ENCODE measurements around the gene PEX13.

Gene PEX13

DNA sequence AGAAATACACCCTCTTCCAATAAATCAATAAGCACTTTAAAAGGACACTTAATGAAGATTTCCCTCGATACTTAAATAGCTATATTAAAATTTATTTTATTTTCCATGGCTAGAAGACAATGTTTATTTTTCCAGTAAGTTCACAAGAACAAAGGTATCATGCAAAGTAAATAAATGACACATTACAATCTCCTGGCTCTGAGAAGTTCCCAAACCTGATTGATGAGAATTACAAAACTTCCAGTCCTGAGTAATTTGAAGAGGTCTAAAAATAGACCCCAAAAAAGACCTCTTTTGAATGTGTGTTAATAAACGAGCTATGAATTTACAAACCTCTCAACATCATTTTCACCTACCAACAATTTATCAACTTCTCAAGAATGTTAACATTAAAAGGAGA lies 1.5 kb upstream of the PEX13 start:
- TF ChIP-seq CREB1 (IDR thresholded peaks at IDR 0.05; ENCODE audit: low read depth) (no peak), TEAD4 (IDR thresholded peaks at IDR 0.05) (no peak), ZBTB7A (IDR thresholded peaks at IDR 0.05; ENCODE audit: low read depth) (no peak), NFIC (IDR thresholded peaks at IDR 0.05) (peak; percentile 58; the same call in 1 of the 2 replicates), CEBPB (IDR thresholded peaks at IDR 0.05) (0 out of 2 replicates have a peak, but pooled peaks have one; percentile 23)
- TF ChIP-seq, protein P1, sequence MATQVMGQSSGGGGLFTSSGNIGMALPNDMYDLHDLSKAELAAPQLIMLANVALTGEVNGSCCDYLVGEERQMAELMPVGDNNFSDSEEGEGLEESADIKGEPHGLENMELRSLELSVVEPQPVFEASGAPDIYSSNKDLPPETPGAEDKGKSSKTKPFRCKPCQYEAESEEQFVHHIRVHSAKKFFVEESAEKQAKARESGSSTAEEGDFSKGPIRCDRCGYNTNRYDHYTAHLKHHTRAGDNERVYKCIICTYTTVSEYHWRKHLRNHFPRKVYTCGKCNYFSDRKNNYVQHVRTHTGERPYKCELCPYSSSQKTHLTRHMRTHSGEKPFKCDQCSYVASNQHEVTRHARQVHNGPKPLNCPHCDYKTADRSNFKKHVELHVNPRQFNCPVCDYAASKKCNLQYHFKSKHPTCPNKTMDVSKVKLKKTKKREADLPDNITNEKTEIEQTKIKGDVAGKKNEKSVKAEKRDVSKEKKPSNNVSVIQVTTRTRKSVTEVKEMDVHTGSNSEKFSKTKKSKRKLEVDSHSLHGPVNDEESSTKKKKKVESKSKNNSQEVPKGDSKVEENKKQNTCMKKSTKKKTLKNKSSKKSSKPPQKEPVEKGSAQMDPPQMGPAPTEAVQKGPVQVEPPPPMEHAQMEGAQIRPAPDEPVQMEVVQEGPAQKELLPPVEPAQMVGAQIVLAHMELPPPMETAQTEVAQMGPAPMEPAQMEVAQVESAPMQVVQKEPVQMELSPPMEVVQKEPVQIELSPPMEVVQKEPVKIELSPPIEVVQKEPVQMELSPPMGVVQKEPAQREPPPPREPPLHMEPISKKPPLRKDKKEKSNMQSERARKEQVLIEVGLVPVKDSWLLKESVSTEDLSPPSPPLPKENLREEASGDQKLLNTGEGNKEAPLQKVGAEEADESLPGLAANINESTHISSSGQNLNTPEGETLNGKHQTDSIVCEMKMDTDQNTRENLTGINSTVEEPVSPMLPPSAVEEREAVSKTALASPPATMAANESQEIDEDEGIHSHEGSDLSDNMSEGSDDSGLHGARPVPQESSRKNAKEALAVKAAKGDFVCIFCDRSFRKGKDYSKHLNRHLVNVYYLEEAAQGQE (IDR thresholded peaks at IDR 0.05; ENCODE audit: low read depth) = no peak

DNA sequence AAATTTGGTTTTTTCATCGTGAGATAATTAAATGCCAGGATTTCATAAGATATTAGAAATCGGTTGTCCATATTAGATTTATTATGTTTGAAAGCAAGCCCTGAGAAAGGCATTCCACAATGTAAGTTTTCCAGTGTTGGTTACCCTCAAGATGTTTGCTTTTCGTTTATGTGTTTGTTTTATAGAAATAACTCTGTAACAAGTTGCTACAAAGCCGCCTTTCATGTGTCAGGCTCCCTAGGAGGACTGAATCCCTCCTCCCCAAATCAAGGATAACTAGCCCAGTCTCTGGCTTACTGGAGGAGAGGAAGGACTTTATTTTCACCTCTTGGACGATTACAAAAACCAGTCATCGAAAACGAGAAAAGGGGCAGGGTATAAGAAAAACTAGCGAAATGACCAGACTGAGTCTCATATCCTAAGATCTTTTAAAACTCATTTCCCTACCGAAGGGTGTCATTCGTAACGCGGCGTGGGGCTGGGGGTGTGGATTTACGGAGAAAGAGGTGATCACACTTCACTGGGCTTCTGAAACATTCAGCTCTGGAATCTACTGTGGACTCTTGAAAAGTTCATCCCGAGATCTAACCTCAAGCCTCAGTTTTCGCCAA lies 1.0 kb upstream of the PEX13 start:
- TF ChIP-seq EP300 (IDR thresholded peaks at IDR 0.05; ENCODE audit: borderline replicate concordance) (no peak), TCF12 (IDR thresholded peaks at IDR 0.05; ENCODE audit: low read depth) (no peak), CREB1 (IDR thresholded peaks at IDR 0.05; ENCODE audit: low read depth) (no peak), NFIC (IDR thresholded peaks at IDR 0.05) (no peak), TEAD4 (IDR thresholded peaks at IDR 0.05) (no peak), ZBTB7A (IDR thresholded peaks at IDR 0.05; ENCODE audit: low read depth) (no peak), FOXM1 (IDR thresholded peaks at IDR 0.05; ENCODE audit: borderline replicate concordance, low read depth) (no peak; the same call in 1 of the 2 replicates), YY1 (IDR thresholded peaks at IDR 0.05; ENCODE audit: low read depth) (no peak), EGR1 (IDR thresholded peaks at IDR 0.05) (no peak), TAF1 (IDR thresholded peaks at IDR 0.05; ENCODE audit: low read depth) (no peak)
- TF ChIP-seq, protein P2, sequence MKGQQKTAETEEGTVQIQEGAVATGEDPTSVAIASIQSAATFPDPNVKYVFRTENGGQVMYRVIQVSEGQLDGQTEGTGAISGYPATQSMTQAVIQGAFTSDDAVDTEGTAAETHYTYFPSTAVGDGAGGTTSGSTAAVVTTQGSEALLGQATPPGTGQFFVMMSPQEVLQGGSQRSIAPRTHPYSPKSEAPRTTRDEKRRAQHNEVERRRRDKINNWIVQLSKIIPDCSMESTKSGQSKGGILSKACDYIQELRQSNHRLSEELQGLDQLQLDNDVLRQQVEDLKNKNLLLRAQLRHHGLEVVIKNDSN (IDR thresholded peaks at IDR 0.05) = no peak
- TF ChIP-seq, protein P3, sequence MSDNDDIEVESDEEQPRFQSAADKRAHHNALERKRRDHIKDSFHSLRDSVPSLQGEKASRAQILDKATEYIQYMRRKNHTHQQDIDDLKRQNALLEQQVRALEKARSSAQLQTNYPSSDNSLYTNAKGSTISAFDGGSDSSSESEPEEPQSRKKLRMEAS (IDR thresholded peaks at IDR 0.05) = no peak
- TF ChIP-seq, protein P1 (IDR thresholded peaks at IDR 0.05; ENCODE audit: low read depth) = no peak

DNA sequence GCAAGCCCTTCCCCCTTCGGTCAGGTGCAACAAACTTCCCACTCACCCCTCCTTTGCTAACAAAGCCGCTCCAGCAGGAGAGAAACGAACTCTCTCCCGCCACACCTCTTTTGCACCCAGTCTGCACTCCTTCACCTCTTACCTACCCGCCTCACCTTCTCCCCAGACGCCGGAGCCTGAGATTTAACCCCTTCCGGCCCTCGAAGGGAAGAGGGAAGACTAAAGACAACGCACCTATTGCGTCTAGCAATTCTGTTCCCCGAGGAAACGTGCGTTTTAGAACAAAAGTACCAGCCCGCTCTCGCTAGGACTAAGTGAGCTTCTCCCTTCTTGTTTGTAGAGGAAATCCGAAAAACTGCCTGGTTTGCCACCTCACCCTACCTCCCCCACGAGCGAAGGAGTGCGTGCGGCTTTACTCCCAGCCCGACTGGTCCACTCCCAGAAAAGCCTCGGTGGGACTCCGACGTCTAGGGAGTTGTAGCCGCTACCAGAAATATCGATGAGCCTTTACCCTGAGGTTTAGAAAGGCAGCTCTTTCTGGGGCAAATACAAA lies 441 bp upstream of the PEX13 start:
- TF ChIP-seq TCF12 (IDR thresholded peaks at IDR 0.05; ENCODE audit: low read depth) = peak; percentile 50; the same call in 1 of the 2 replicates
- peak; percentile 44; the same call in 1 of the 2 replicates for TF ChIP-seq TEAD4 (IDR thresholded peaks at IDR 0.05)
- TF ChIP-seq CREB1 (IDR thresholded peaks at IDR 0.05; ENCODE audit: low read depth) = no peak
- TF ChIP-seq, protein P3 (IDR thresholded peaks at IDR 0.05) = peak; percentile 80
- TF ChIP-seq, protein P1 (IDR thresholded peaks at IDR 0.05; ENCODE audit: low read depth) = no peak
- TF ChIP-seq, protein P2 (IDR thresholded peaks at IDR 0.05) = peak; percentile 46; the same call in 1 of the 2 replicates
- peak; percentile 59; the same call in 1 of the 2 replicates for TF ChIP-seq TAF1 (IDR thresholded peaks at IDR 0.05; ENCODE audit: low read depth)
- TF ChIP-seq YY1 (IDR thresholded peaks at IDR 0.05; ENCODE audit: low read depth) = no peak
- TF ChIP-seq FOXM1 (IDR thresholded peaks at IDR 0.05; ENCODE audit: borderline replicate concordance, low read depth) = no peak; the same call in 1 of the 2 replicates
- peak; percentile 62; the same call in 1 of the 2 replicates for TF ChIP-seq NFIC (IDR thresholded peaks at IDR 0.05)
- peak; percentile 31; the same call in 1 of the 2 replicates for TF ChIP-seq CEBPB (IDR thresholded peaks at IDR 0.05)
- TF ChIP-seq ZBTB7A (IDR thresholded peaks at IDR 0.05; ENCODE audit: low read depth) = no peak
- TF ChIP-seq EGR1 (IDR thresholded peaks at IDR 0.05) = no peak
- TF ChIP-seq EP300 (IDR thresholded peaks at IDR 0.05; ENCODE audit: borderline replicate concordance) = no peak
- TF ChIP-seq RAD21 (IDR thresholded peaks at IDR 0.05; ENCODE audit: low read depth) = no peak

DNA sequence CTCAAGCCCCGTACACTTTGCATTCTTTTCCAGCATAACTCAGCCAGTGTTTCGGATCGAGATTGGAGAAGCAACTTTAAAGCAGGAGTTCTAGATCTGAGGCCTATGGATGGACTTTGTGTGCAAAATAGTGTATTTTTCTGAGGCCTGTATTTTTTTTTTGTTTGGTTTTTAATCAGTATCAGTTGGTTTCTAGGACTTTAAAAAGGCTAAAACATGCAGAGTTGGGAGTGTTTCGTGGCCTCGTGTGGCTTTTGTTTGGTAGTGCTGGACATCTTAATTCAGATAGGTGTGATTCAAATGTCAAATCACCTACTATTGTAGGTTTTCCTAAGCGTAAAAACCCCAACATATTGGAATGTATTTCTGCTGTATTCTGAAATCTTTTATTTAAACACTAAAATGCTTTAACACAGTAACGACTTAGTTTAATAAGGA lies 817 bp downstream of the PEX13 start:
- no peak for TF ChIP-seq ZBTB7A (IDR thresholded peaks at IDR 0.05; ENCODE audit: low read depth)
